Testis (tissue), 2 donors: ENCODE data around the gene TMEM212.

Source experiments
- POLR2A ChIP-seq: fragments of 450-650 bp; IDR thresholded peaks from one replicate; pipeline ENCODE4 v1.6.1; 2017; ENCODE audit warnings: antibody characterized with exemption, mild to moderate bottlenecking, moderate library complexity
- TF ChIP-seq, protein P1 (sequence below), 3 experiments: fragments of 450-650 bp in 2 of 3; fragments of 200-600 bp in 1 of 3; sonication (generic) in 1 of 3; IDR thresholded peaks; one replicate each; pipeline ENCODE4 v1.5.1; 2016 to 2019; ENCODE audit warnings: antibody characterized with exemption in 3 of 3, mild to moderate bottlenecking in 2 of 3, moderate library complexity in 1 of 3

DNA sequence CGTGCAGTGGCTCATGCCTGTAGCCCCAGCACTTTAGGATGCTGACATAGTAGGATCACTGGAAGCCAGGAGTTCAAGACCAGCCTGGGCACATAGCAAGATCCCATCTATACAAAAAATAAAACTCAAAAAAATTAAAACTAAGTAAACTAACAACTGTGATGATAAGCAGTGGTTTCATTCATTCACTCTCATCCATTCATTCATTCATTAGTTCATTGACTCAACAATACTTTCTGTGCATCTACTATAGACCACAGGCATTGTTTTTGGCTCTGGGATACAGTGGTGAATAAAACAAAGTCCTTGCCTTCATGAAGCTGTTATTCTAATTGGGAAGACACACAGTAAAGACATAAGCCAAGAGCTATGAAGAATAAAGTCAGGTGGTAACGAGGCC, 7.5 kb upstream of the TMEM212 start:
- TF ChIP-seq, protein P1, sequence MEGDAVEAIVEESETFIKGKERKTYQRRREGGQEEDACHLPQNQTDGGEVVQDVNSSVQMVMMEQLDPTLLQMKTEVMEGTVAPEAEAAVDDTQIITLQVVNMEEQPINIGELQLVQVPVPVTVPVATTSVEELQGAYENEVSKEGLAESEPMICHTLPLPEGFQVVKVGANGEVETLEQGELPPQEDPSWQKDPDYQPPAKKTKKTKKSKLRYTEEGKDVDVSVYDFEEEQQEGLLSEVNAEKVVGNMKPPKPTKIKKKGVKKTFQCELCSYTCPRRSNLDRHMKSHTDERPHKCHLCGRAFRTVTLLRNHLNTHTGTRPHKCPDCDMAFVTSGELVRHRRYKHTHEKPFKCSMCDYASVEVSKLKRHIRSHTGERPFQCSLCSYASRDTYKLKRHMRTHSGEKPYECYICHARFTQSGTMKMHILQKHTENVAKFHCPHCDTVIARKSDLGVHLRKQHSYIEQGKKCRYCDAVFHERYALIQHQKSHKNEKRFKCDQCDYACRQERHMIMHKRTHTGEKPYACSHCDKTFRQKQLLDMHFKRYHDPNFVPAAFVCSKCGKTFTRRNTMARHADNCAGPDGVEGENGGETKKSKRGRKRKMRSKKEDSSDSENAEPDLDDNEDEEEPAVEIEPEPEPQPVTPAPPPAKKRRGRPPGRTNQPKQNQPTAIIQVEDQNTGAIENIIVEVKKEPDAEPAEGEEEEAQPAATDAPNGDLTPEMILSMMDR (IDR thresholded peaks at IDR 0.05), result no peak
- TF ChIP-seq POLR2A, result no peak
